ENCODE data around the gene SPATA3. TPM values are rescaled to one million over a fixed set of nuclear protein-coding genes. Genes with fewer than 3 reads are reported as not detected.
"Not testable (repeated sequence)": the region's sequence is repeated elsewhere in the genome, so short reads cannot be mapped to it uniquely, and the experiment has no call there.

Gene SPATA3
- total RNA-seq, 1 donor from 2014 or later: not detected

DNA sequence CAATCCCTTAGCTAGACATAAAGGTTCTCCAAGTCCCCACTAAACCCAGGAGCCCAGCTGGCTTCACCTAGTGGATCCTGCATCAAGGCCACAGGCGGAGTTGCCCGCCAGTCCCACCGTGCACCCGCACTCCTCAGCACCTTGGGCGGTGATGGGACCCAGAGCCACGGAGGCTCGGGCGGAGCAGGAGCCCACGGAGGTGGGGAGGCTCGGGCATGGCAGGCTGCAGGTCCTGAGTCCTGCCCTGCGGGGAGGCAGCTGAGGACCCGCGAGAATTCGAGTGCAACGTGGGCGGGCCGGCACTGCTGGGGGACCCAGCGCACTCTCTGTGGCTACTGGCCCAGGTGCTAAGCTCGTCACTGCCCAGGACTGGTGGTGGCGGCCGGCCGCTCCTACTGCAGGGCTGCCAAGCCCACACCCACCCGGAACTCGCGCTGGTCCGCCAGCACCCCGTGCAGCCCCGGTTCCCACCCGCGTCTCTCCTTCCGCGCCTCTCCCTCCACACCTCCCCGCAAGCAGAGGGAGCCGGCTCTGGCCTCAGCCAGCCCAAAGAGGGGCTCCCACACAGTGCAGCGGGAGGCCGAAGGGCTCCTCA is 31.7 kb upstream of the SPATA3 start:
- Histone ChIP-seq H4K20me1 (ENCODE audit: insufficient read depth, low read length) (no peaks in the 10 kb centered on the region), H3K36me3 (ENCODE audit: insufficient read depth, low read length) (no peaks in the 10 kb centered on the region), H2AFZ (ENCODE audit: low read depth, low read length) (no peak overlapping the region), H3K4me2 (ENCODE audit: low read length) (no peak overlapping the region), H3K27ac (ENCODE audit: low read depth, low read length) (no peak overlapping the region), H3K9ac (ENCODE audit: low read length) (no peak overlapping the region), H3K79me2 (ENCODE audit: insufficient read depth, low read length) (no peaks in the 10 kb centered on the region), H3K9me3 (ENCODE audit: insufficient read depth, low read depth, low read length) (no peaks in the 10 kb centered on the region), H3K4me3 (ENCODE audit: insufficient read depth, low read depth, low read length) (no peak overlapping the region), H3K27me3 (ENCODE audit: insufficient read depth, low read length) (peaks cover 3% of the 10 kb centered on the region), H3K4me1 (ENCODE audit: insufficient read depth, low read length) (no peaks in the 10 kb centered on the region)
- peaks cover 2% of the 10 kb centered on the region for H3K9me3 Mint-ChIP-seq (ENCODE audit: unreplicated experiment)
- no peak overlapping the region for H3K4me3 Mint-ChIP-seq (ENCODE audit: unreplicated experiment)
- TF ChIP-seq, protein P1, sequence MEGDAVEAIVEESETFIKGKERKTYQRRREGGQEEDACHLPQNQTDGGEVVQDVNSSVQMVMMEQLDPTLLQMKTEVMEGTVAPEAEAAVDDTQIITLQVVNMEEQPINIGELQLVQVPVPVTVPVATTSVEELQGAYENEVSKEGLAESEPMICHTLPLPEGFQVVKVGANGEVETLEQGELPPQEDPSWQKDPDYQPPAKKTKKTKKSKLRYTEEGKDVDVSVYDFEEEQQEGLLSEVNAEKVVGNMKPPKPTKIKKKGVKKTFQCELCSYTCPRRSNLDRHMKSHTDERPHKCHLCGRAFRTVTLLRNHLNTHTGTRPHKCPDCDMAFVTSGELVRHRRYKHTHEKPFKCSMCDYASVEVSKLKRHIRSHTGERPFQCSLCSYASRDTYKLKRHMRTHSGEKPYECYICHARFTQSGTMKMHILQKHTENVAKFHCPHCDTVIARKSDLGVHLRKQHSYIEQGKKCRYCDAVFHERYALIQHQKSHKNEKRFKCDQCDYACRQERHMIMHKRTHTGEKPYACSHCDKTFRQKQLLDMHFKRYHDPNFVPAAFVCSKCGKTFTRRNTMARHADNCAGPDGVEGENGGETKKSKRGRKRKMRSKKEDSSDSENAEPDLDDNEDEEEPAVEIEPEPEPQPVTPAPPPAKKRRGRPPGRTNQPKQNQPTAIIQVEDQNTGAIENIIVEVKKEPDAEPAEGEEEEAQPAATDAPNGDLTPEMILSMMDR (IDR thresholded peaks at IDR 0.05; ENCODE audit: insufficient read depth, low read depth, low read length): no peak
- no peak for TF ChIP-seq EZH2 (IDR thresholded peaks at IDR 0.05; ENCODE audit: insufficient read depth, low read length)
- H3K4me1 Mint-ChIP-seq (ENCODE audit: low read depth, unreplicated experiment): peaks cover 15% of the 10 kb centered on the region
- no peak for FAIRE-seq
- H3K27ac Mint-ChIP-seq (ENCODE audit: unreplicated experiment): no peak overlapping the region
- no peaks in the 10 kb centered on the region for H3K36me3 Mint-ChIP-seq (ENCODE audit: low read depth, unreplicated experiment)
- H3K27me3 Mint-ChIP-seq (ENCODE audit: low read depth, unreplicated experiment): peaks cover 2% of the 10 kb centered on the region
- no peak for DNase-seq (ENCODE audit: low read depth)

DNA sequence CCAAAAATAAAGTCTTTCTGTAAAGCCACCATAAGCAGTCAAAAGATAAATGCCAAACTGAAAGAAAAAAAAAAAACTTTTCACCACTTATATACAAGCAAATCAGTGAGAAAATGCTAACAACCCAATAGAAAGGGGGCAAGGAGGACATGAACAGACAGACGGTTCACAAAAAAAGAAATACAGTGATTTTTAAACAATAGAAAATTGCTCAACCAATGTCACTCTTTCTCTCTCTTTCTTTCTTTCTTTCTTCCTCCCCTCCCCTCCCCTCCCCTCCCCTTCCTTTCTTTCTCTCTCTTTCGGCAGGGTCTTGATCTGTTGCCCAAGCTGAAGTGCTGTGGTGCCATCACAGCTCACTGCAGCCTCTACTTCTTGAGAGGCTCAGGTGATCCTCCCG is 28.8 kb upstream of the SPATA3 start:
- no peaks in the 10 kb centered on the region for H3K4me1 Mint-ChIP-seq (ENCODE audit: low read depth, unreplicated experiment)
- H3K9me3 Mint-ChIP-seq (ENCODE audit: unreplicated experiment): peaks cover 3% of the 10 kb centered on the region
- no peak overlapping the region for H3K4me3 ChIP-seq (ENCODE audit: insufficient read depth, low read depth, low read length)
- H3K4me2 ChIP-seq (ENCODE audit: low read length): no peak overlapping the region
- no peak overlapping the region for H2AFZ ChIP-seq (ENCODE audit: low read depth, low read length)
- no peaks in the 10 kb centered on the region for H3K36me3 ChIP-seq (ENCODE audit: insufficient read depth, low read length)
- DNase-seq (ENCODE audit: low read depth): no peak
- no peaks in the 10 kb centered on the region for H3K9me3 ChIP-seq (ENCODE audit: insufficient read depth, low read depth, low read length)
- H3K79me2 ChIP-seq (ENCODE audit: insufficient read depth, low read length): no peaks in the 10 kb centered on the region
- H3K9ac ChIP-seq (ENCODE audit: low read length): no peak overlapping the region
- peaks cover 3% of the 10 kb centered on the region for H3K27me3 ChIP-seq (ENCODE audit: insufficient read depth, low read length)
- no peaks in the 10 kb centered on the region for H3K4me1 ChIP-seq (ENCODE audit: insufficient read depth, low read length)
- no peaks in the 10 kb centered on the region for H3K36me3 Mint-ChIP-seq (ENCODE audit: low read depth, unreplicated experiment)
- FAIRE-seq: no peak
- H3K4me3 Mint-ChIP-seq (ENCODE audit: unreplicated experiment): no peak overlapping the region
- no peak overlapping the region for H3K27ac Mint-ChIP-seq (ENCODE audit: unreplicated experiment)
- H3K27me3 Mint-ChIP-seq (ENCODE audit: low read depth, unreplicated experiment): peaks cover 2% of the 10 kb centered on the region
- H3K27ac ChIP-seq (ENCODE audit: low read depth, low read length): no peak overlapping the region
- H4K20me1 ChIP-seq (ENCODE audit: insufficient read depth, low read length): no peaks in the 10 kb centered on the region
- TF ChIP-seq, protein P1 (IDR thresholded peaks at IDR 0.05; ENCODE audit: insufficient read depth, low read depth, low read length): no peak
- TF ChIP-seq EZH2 (IDR thresholded peaks at IDR 0.05; ENCODE audit: insufficient read depth, low read length): no peak

GRCh38 chr2:230968314-230968713 is 27.6 kb upstream of the SPATA3 start:
- not testable (repeated sequence) for H3K9me3 ChIP-seq (ENCODE audit: insufficient read depth, low read depth, low read length); H3K36me3 Mint-ChIP-seq (ENCODE audit: low read depth, unreplicated experiment); FAIRE-seq; H3K4me3 Mint-ChIP-seq (ENCODE audit: unreplicated experiment); H3K4me2 ChIP-seq (ENCODE audit: low read length); H3K27me3 ChIP-seq (ENCODE audit: insufficient read depth, low read length); H3K4me1 ChIP-seq (ENCODE audit: insufficient read depth, low read length); H4K20me1 ChIP-seq (ENCODE audit: insufficient read depth, low read length); H3K36me3 ChIP-seq (ENCODE audit: insufficient read depth, low read length); DNase-seq (ENCODE audit: low read depth); H2AFZ ChIP-seq (ENCODE audit: low read depth, low read length); H3K9ac ChIP-seq (ENCODE audit: low read length); H3K9me3 Mint-ChIP-seq (ENCODE audit: unreplicated experiment); H3K4me1 Mint-ChIP-seq (ENCODE audit: low read depth, unreplicated experiment); H3K27ac ChIP-seq (ENCODE audit: low read depth, low read length); H3K27me3 Mint-ChIP-seq (ENCODE audit: low read depth, unreplicated experiment); H3K27ac Mint-ChIP-seq (ENCODE audit: unreplicated experiment); H3K79me2 ChIP-seq (ENCODE audit: insufficient read depth, low read length); H3K4me3 ChIP-seq (ENCODE audit: insufficient read depth, low read depth, low read length)

Measured in astrocyte (in vitro differentiated cells and primary cell).